Measurements from ENCODE around the gene CD274.
"Not testable (repeated sequence)": the region's sequence is repeated elsewhere in the genome, so short reads cannot be mapped to it uniquely, and the experiment has no call there.

DNA sequence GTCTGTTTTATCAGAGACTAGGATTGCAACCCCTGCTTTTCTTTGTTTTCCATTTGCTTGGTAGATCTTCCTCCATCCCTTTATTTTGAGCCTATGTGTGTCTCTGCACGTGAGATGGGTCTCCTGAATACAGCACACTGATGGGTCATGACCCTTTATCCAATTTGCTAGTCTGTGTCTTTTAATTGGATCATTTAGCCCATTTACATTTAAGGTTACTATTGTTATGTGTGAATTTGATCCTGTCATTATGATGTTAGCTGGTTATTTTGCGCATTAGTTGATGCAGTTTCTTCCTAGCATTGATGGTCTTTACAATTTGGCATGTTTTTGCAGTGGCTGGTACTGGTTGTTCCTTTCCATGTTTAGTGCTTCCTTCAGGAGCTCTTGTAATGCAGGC lies 25.3 kb downstream of the CD274 start:
- TF ChIP-seq JUN (IDR thresholded peaks at IDR 0.05; ENCODE audit: low read depth, low read length); EGR1 (IDR thresholded peaks at IDR 0.05; ENCODE audit: borderline replicate concordance, low read depth, low read length); POLR2A (IDR thresholded peaks at IDR 0.05; ENCODE audit: control extremely low read depth in 1 of 2, low read depth in 2 of 2, low read length in 2 of 2); BRCA1 (IDR thresholded peaks at IDR 0.05; ENCODE audit: low read depth, low read length); SIX5 (IDR thresholded peaks at IDR 0.05; ENCODE audit: low read depth, low read length); RBBP5 (IDR thresholded peaks at IDR 0.05; ENCODE audit: borderline replicate concordance, low read depth, low read length); NRF1 (IDR thresholded peaks at IDR 0.05; ENCODE audit: low read depth, low read length); JUND (IDR thresholded peaks at IDR 0.05; ENCODE audit: low read length); TBP (IDR thresholded peaks at IDR 0.05; ENCODE audit: low read depth, low read length): not testable (repeated sequence)
- TF ChIP-seq, protein P1, sequence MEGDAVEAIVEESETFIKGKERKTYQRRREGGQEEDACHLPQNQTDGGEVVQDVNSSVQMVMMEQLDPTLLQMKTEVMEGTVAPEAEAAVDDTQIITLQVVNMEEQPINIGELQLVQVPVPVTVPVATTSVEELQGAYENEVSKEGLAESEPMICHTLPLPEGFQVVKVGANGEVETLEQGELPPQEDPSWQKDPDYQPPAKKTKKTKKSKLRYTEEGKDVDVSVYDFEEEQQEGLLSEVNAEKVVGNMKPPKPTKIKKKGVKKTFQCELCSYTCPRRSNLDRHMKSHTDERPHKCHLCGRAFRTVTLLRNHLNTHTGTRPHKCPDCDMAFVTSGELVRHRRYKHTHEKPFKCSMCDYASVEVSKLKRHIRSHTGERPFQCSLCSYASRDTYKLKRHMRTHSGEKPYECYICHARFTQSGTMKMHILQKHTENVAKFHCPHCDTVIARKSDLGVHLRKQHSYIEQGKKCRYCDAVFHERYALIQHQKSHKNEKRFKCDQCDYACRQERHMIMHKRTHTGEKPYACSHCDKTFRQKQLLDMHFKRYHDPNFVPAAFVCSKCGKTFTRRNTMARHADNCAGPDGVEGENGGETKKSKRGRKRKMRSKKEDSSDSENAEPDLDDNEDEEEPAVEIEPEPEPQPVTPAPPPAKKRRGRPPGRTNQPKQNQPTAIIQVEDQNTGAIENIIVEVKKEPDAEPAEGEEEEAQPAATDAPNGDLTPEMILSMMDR (IDR thresholded peaks at IDR 0.05; ENCODE audit: control extremely low read depth in 1 of 3, insufficient read depth in 1 of 3, low read depth in 1 of 3, low read length in 3 of 3): not testable (repeated sequence)
